Activated CD4-positive, alpha-beta T cell treated with anti-CD3 and anti-CD28 coated beads, Interleukin-2, amount 50 U/mL, for 16 hours (primary cell): ENCODE data around the gene SLC33A1.
A peak's percentile ranks its signal among the peaks of the same experiment; 100 is the strongest.
"Not testable (repeated sequence)": the region's sequence is repeated elsewhere in the genome, so short reads cannot be mapped to it uniquely, and the experiment has no call there.

Experiments
- DNase-seq: peaks from one replicate; pipeline ENCODE4 v3.0.0-alpha.2; 2020

SLC33A1 gene

GRCh38 chr3:155861476-155862183 is 7.4 kb upstream of the SLC33A1 start:
- no peak for DNase-seq

DNA sequence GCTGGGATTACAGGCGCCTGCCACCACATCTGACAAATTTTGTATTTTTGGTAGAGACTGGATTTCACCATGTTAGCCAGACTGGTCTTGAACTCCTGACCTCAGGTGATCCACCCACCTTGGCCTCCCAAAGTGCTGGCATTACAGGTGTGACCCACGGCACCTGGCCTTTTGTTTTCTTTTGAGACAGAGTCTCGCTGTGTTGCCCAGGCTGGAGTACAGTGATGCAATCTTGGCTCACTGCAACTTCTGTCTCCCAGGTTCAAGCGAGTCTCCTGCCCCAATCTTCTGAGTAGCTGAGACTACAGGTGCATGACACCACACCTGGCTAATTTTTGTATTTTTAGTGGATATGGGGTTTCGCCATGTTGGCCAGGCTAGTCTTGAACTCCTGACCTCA is 6.2 kb upstream of the SLC33A1 start:
- DNase-seq: not testable (repeated sequence)

- no peak for DNase-seq
Measured at GRCh38 chr3:155859859-155860258, 5.6 kb upstream of the SLC33A1 start.

GRCh38 chr3:155853214-155854140 is 750 bp downstream of the SLC33A1 start:
- peak; percentile 35 for DNase-seq

- DNase-seq: no peak
Measured at GRCh38 chr3:155852341-155852740, 1.9 kb downstream of the SLC33A1 start.

DNA sequence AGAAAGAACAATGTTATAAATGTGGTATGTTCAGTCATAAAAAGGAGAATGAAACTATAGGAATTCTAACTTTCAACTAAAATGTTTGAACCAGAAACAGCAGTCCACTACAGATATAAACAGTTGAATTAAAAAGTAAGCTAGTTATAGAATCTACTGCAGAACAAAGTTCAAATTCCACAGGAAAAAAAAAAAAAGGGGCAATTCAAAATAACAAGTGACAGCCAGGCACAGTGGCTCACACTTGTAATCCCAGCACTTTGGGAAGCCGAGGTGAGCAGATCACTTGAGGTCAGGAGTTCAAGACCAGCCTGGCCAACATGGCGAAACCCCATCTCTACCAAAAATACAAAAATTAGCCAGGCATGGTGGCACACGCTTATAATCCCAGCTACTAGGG is 4.8 kb downstream of the SLC33A1 start:
- not testable (repeated sequence) for DNase-seq

- no peak for DNase-seq
Measured at GRCh38 chr3:155847993-155848392, 6.2 kb downstream of the SLC33A1 start.

DNA sequence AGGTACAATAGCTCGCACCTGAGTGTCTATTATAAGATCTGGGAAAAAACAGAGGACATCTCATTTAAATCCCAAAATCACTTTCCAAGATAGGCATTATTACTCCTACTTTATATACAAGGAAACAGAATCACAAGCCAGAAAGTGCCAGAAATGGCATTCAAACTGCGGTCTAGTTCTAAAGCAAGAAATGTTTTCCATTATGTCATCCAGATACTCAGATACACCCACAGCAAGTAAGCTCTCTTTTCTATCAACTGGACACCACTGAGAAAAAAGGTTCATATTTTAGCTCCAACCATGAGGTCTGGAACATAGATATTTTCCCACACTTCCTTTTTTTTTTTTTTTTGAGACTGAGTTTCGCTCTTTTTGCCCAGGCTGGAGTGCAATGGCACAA is 8.1 kb downstream of the SLC33A1 start:
- DNase-seq: no peak

- no peak for DNase-seq
Measured at GRCh38 chr3:155843569-155843968, 10.7 kb downstream of the SLC33A1 start.

GRCh38 chr3:155835341-155836071 is 18.7 kb downstream of the SLC33A1 start:
- no peak for DNase-seq

DNA sequence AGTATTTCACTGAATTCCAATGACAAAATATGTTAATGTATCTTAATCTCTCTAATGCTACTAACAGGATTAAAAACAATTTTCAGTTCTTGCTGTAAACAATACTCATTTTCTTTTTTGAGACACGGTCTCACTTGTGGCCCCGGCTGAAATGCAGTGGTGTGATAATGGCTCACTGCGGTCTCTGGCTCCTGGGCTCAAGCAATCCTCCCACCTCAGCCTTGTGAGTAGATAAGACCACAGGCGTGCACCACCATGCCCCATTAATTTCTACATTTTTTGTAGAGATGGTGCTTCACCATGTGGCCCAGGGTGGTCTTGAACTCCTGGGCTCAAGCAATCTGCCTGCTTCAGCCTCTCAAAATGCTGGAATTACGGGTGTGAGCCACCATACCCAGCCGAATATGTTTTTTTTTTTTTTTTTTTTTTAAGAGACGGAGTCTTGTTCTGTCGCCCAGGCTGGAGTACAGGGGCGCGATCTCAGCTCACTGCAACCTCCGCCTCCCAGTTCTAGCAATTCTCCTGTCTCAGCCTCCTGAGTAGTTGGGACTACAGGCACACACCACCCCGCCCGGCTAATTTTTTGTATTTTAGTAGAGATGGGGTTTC is 25.6 kb downstream of the SLC33A1 start:
- not testable (repeated sequence) for DNase-seq

GRCh38 chr3:155815030-155815545 is 39.1 kb downstream of the SLC33A1 start:
- DNase-seq: no peak

GRCh38 chr3:155813224-155813623 is 41.0 kb downstream of the SLC33A1 start:
- DNase-seq: not testable (repeated sequence)

- DNase-seq: no peak
Measured at GRCh38 chr3:155809181-155809580, 45.0 kb downstream of the SLC33A1 start.

GRCh38 chr3:155807823-155808222 is 46.4 kb downstream of the SLC33A1 start:
- DNase-seq: no peak

DNA sequence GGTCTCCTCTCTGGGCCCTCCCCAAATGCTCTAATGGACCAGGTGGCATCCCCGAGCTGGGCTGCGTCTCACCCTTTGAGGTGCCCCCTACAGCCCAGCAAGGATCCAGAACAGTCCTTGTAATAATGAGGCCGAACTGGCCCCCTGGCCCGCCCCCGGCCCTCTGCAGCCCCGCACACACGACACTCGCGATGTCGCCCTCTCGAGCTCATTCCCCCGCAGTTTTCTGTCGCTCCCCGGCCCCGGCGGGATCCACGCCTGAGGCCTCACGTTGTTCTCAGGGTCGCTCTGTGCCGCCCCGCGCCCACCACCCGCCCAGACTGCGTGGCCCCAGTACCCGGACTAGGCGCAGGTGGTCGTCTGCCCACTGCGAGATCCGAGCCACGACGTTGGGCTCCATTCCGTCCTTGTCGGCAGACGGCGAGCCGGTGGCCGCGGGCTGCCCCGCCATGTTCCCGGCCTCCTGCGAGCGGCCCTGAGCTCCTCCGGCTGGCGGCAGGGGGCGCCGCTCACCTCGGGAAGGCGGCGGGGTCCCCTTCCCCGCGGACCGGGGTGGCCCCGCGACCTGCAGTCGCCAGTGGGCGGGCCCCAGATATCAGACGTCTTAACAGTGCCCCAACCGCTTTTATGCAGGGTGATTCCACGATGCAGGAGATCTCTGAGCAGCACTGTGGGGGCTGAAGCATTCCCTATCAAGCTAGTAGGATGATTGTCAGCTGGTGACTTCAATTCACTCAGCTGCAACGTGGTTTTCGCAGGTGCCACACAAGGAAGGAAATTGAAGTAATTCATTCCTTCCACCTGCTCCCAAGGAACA is 48.2 kb downstream of the SLC33A1 start, which contains the start of gene C3orf33:
Gene C3orf33 (minus strand): TSS at position 477 of the 817 bp plus-strand sequence. CDS start 26 bp downstream, at position 451.
- DNase-seq: peak; percentile 78

- DNase-seq: peak; percentile 30
Measured at GRCh38 chr3:155805204-155805801, 48.9 kb downstream of the SLC33A1 start.

- DNase-seq: no peak
Measured at GRCh38 chr3:155804323-155804722, 49.9 kb downstream of the SLC33A1 start.

DNA sequence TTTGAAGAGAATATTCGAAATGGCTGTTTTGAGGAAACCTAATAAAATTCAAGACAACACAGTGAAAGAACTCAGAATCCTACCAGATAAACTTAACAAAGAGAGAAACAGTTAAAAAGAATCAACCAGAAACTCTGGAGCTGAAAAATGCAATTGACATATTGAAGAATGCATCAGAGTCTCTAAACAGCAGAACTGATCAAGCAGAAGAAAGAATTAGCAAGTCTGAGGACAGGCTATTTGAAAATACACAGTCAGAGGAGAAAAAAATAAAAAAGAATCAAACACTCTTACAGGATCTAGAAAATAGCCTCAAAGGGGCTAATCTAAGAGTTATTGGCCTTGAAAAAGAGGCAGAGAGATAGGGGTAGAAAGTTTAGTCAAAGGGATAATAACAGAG is 61.7 kb downstream of the SLC33A1 start:
- no peak for DNase-seq

DNA sequence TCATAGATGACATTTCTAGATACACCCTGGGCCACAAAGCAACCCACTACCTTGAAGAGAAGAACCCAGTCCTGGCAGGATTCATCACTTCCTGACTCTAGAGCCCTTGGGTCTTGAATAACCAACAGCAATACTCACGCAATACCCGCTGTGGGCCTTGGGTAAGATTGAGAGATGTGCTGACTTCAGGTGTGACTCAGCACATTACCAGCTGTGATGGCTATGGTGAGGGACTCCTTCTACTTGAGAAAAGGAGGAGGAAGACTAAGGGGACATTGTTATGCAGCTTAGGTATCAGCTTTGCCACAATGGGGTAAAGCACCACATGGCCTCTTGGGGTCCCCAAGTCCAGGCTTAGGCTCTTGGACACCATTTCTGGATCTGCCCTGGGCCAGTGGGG is 63.0 kb downstream of the SLC33A1 start:
- DNase-seq: peak; percentile 35

DNA sequence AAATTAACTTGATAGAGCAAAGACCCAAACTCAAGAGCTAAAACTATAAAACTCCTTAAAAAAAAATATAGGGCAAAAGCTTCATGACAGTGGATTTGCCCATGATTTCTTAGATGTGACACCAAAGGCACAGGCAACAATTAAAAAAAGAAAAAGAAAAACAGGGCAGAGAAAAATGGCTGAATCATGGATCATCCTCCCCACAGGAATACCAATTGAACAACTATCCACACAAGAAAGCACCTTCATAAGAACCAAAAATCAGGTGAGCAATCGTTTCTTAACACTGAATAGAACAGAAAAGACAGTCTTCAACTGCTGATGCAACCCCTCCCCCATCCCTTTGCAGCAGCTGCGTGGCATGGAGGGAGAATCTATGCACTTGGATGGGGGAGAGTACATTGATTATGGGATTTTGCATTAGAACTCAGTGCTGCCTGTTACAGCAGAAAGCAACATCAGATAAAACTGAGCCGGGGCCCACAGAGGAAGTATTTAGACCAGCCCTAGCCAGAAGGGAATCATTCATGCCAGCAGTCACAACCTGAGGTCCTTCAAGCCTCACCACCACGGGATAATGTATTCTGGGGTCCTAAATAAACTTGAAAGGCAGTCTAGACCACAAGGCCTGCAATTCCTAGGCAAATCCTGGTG is 63.8 kb downstream of the SLC33A1 start:
- no peak for DNase-seq
